HG03159 (cell line): ENCODE results near the gene EML6.

Experiments
- ATAC-seq: cut with Tn5 transposase; IDR thresholded peaks from one replicate; pipeline ENCODE4 v1.9.1; 2021; ENCODE audit warnings: mild to moderate bottlenecking, moderate library complexity; ENCODE audit not compliant: unreplicated experiment

Gene EML6

GRCh38 chr2:54936766-54937165, 213.3 kb downstream of the EML6 start:
- ATAC-seq: no peak

GRCh38 chr2:54939446-54940118, 216.1 kb downstream of the EML6 start:
- ATAC-seq: no peak

GRCh38 chr2:54940723-54941122, 217.3 kb downstream of the EML6 start:
- ATAC-seq: no peak

GRCh38 chr2:54941248-54941984, 218.0 kb downstream of the EML6 start:
- no peak for ATAC-seq

- no peak for ATAC-seq
These were observed 218.9 kb downstream of the EML6 start for GRCh38 chr2:54942373-54942772.

GRCh38 chr2:54944724-54945326, 221.4 kb downstream of the EML6 start:
- no peak for ATAC-seq

- ATAC-seq: no peak
These were observed 222.1 kb downstream of the EML6 start for GRCh38 chr2:54945391-54946219.

GRCh38 chr2:54946220-54946805, 222.9 kb downstream of the EML6 start:
- no peak for ATAC-seq

- ATAC-seq: no peak
These were observed 223.7 kb downstream of the EML6 start for GRCh38 chr2:54947136-54947535.

- no peak for ATAC-seq
These were observed 224.2 kb downstream of the EML6 start for GRCh38 chr2:54947646-54948045.

GRCh38 chr2:54948120-54948519, 224.7 kb downstream of the EML6 start:
- ATAC-seq: no peak

GRCh38 chr2:54949431-54949830, 226.0 kb downstream of the EML6 start:
- ATAC-seq: no peak

- ATAC-seq: no peak
These were observed 227.3 kb downstream of the EML6 start for GRCh38 chr2:54950811-54951210.

- ATAC-seq: no peak
These were observed 229.0 kb downstream of the EML6 start for GRCh38 chr2:54952425-54952824.

GRCh38 chr2:54952978-54953456, 229.6 kb downstream of the EML6 start:
- ATAC-seq: no peak

GRCh38 chr2:54954158-54954557, 230.7 kb downstream of the EML6 start:
- ATAC-seq: no peak

- no peak for ATAC-seq
These were observed 231.4 kb downstream of the EML6 start for GRCh38 chr2:54954705-54955357.

GRCh38 chr2:54955358-54956110, 232.1 kb downstream of the EML6 start:
- no peak for ATAC-seq

- no peak for ATAC-seq
These were observed 232.7 kb downstream of the EML6 start for GRCh38 chr2:54956111-54956627.
